Measurements from ENCODE around the gene WDFY2. TPM values are rescaled to one million over a fixed set of nuclear protein-coding genes. Genes with fewer than 3 reads are reported as not detected.

WDFY2 gene
- total and polyA plus RNA-seq, 2 of the 8 experiments (the other 6 are each of a cell fraction or from before 2014, with no cell fraction given): 13.9 to 29.0 TPM

GRCh38 chr13:51579676-51580075, 4.6 kb upstream of the WDFY2 start:
- no peak overlapping the region for H2BK120ac ChIP-seq (replicated peaks; ENCODE audit: low read depth, low read length)
- FAIRE-seq (no peak), DNase-seq (ENCODE audit: low read depth in 1 of 2, low spot score in 2 of 2) (no peak)
- no peak overlapping the region for H2BK15ac ChIP-seq (ENCODE audit: low read length)
- H3K36me3 ChIP-seq (ENCODE audit: control insufficient read depth in 2 of 4, insufficient read depth in 4 of 4, low read length in 3 of 4): no peaks in the 10 kb centered on the region
- H4K20me1 ChIP-seq (replicated peaks in 1 of 2; ENCODE audit: control insufficient read depth in 1 of 2, insufficient read depth in 2 of 2, low read length in 2 of 2): no peaks in the 10 kb centered on the region
- H3K27me3 ChIP-seq (replicated peaks in 1 of 4; ENCODE audit: control insufficient read depth in 3 of 4, extremely low read depth in 1 of 4, insufficient read depth in 3 of 4, low read length in 3 of 4): no peaks in the 10 kb centered on the region
- H3K18ac ChIP-seq (ENCODE audit: extremely low read depth, low read length): no peak overlapping the region
- H3K79me2 ChIP-seq (ENCODE audit: control insufficient read depth in 1 of 2, insufficient read depth in 2 of 2, low read length in 2 of 2): no peaks in the 10 kb centered on the region
- CTCF ChIA-PET (ENCODE audit: partially characterized antibody): interaction anchor here (0.6 to 2.1 kb wide), 2 partner anchors 19 to 125 kb away, joined by 3 to 6 read pairs; no protein-coding TSS in a partner anchor
- no peak overlapping the region for H3K4me2 ChIP-seq (ENCODE audit: insufficient read depth in 1 of 2, low read depth in 2 of 2, low read length in 2 of 2)
- H3K23ac ChIP-seq (ENCODE audit: insufficient read length): no peak overlapping the region
- H3K9me3 ChIP-seq (ENCODE audit: insufficient read depth in 2 of 2, low read depth in 1 of 2, low read length in 1 of 2): no peaks in the 10 kb centered on the region
- no peak overlapping the region for H2BK12ac ChIP-seq (ENCODE audit: low read depth, low read length)
- no peak overlapping the region for H4K8ac ChIP-seq (ENCODE audit: extremely low read depth, insufficient read depth, low read length)
- no peak overlapping the region for H2BK5ac ChIP-seq (ENCODE audit: low read depth, low read length)
- no peak overlapping the region for H2AK5ac ChIP-seq (ENCODE audit: low read depth, low read length)
- H4K91ac ChIP-seq (replicated peaks; ENCODE audit: insufficient read length, low read length): no peak overlapping the region
- peaks cover 0 to 3% (median 0%) of the 10 kb centered on the region in 4 experiments; a peak in 2 of 7 replicates for H3K4me1 ChIP-seq (replicated peaks in 1 of 4; ENCODE audit: control insufficient read depth in 3 of 4, insufficient read depth in 4 of 4, low read length in 3 of 4)
- no peak overlapping the region for H3K4me3 ChIP-seq (ENCODE audit: extremely low read depth in 1 of 4, insufficient read depth in 2 of 4, low read depth in 3 of 4, low read length in 4 of 4)
- no peak overlapping the region for H4K5ac ChIP-seq (ENCODE audit: insufficient read length, low read depth, low read length)
- no peak overlapping the region for H3K4ac ChIP-seq (replicated peaks; ENCODE audit: insufficient read length, low read depth, low read length)
- no peak for TF ChIP-seq CEBPB (IDR thresholded peaks at IDR 0.05; ENCODE audit: low read depth, low read length)
- TF ChIP-seq TCF12 (IDR thresholded peaks at IDR 0.05; ENCODE audit: low read depth, low read length): no peak
- TF ChIP-seq CHD2 (IDR thresholded peaks at IDR 0.05; ENCODE audit: low read length): no peak
- TF ChIP-seq, protein P1, sequence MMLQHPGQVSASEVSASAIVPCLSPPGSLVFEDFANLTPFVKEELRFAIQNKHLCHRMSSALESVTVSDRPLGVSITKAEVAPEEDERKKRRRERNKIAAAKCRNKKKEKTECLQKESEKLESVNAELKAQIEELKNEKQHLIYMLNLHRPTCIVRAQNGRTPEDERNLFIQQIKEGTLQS (IDR thresholded peaks at IDR 0.05; ENCODE audit: insufficient read depth, low read depth, low read length): no peak
- TF ChIP-seq, protein P2, sequence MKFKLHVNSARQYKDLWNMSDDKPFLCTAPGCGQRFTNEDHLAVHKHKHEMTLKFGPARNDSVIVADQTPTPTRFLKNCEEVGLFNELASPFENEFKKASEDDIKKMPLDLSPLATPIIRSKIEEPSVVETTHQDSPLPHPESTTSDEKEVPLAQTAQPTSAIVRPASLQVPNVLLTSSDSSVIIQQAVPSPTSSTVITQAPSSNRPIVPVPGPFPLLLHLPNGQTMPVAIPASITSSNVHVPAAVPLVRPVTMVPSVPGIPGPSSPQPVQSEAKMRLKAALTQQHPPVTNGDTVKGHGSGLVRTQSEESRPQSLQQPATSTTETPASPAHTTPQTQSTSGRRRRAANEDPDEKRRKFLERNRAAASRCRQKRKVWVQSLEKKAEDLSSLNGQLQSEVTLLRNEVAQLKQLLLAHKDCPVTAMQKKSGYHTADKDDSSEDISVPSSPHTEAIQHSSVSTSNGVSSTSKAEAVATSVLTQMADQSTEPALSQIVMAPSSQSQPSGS (IDR thresholded peaks at IDR 0.05; ENCODE audit: low read length): no peak
- TF ChIP-seq MAFK (IDR thresholded peaks at IDR 0.05; ENCODE audit: low read depth, low read length): no peak
- TF ChIP-seq CBX5 (IDR thresholded peaks at IDR 0.05; ENCODE audit: low read depth, low read length): no peak
- H2AFZ ChIP-seq (ENCODE audit: low read length): no peak overlapping the region
- H3K14ac ChIP-seq (ENCODE audit: insufficient read length): no peak overlapping the region
- no peak overlapping the region for H3K9ac ChIP-seq (replicated peaks in 1 of 4; ENCODE audit: extremely low read depth in 1 of 4, low read depth in 3 of 4, low read length in 3 of 4)
- H2BK20ac ChIP-seq (ENCODE audit: low read length): no peak overlapping the region
- no peak overlapping the region for H3K56ac ChIP-seq (replicated peaks; ENCODE audit: insufficient read length, low read depth, low read length)
- WGBS, 2 experiments (ENCODE audit: extremely low coverage in 1 of 2, insufficient coverage in 1 of 2, insufficient read length in 1 of 2, insufficient replicate concordance in 2 of 2, low coverage in 1 of 2, low lambda C conversion rate in 2 of 2, missing lambda C conversion rate in 1 of 2): 89% methylated on average over 6 of the region's 7 CpGs; no CpG with 5 or more reads in 1 of the 2 experiments
- H3K23me2 ChIP-seq (ENCODE audit: low read depth, low read length): peaks cover 2% of the 10 kb centered on the region; the same call in 1 of the 2 replicates
- POLR2A ChIA-PET (ENCODE audit: partially characterized antibody): no interaction called here
- H3K27ac ChIP-seq (ENCODE audit: low read depth, low read length): no peak overlapping the region
- H3K79me1 ChIP-seq (ENCODE audit: low read depth, low read length): no peaks in the 10 kb centered on the region

Measured in H1 (cell line).